Ishikawa (cell line): ENCODE data around the gene LSM5.

Experiments
- CEBPB ChIP-seq: IDR thresholded peaks from 2 replicates; pipeline ENCODE4 v1.6.1; 2012
- CREB1 ChIP-seq: IDR thresholded peaks from 2 replicates; pipeline ENCODE4 v1.6.1; 2012; ENCODE audit warnings: low read depth
- EGR1 ChIP-seq: IDR thresholded peaks from 2 replicates; pipeline ENCODE4 v1.6.1; 2012
- EP300 ChIP-seq: IDR thresholded peaks from 2 replicates; pipeline ENCODE4 v1.6.1; 2012; ENCODE audit warnings: borderline replicate concordance
- FOXM1 ChIP-seq: IDR thresholded peaks from 2 replicates; pipeline ENCODE4 v1.6.1; 2012; ENCODE audit warnings: low read depth, borderline replicate concordance
- NFIC ChIP-seq: IDR thresholded peaks from 2 replicates; pipeline ENCODE4 v1.6.1; 2012
- RAD21 ChIP-seq: IDR thresholded peaks from 2 replicates; pipeline ENCODE4 v1.6.1; 2012; ENCODE audit warnings: low read depth
- TAF1 ChIP-seq: IDR thresholded peaks from 2 replicates; pipeline ENCODE4 v1.6.1; 2012; ENCODE audit warnings: low read depth, mild to moderate bottlenecking
- TCF12 ChIP-seq: IDR thresholded peaks from 2 replicates; pipeline ENCODE4 v1.6.1; 2012; ENCODE audit warnings: low read depth
- TEAD4 ChIP-seq: IDR thresholded peaks from 2 replicates; pipeline ENCODE4 v1.6.1; 2012
- YY1 ChIP-seq: IDR thresholded peaks from 2 replicates; pipeline ENCODE4 v1.6.1; 2012; ENCODE audit warnings: low read depth
- ZBTB7A ChIP-seq: IDR thresholded peaks from 2 replicates; pipeline ENCODE4 v1.6.1; 2012; ENCODE audit warnings: low read depth
- TF ChIP-seq, protein P1 (sequence below): IDR thresholded peaks from 2 replicates; pipeline ENCODE4 v1.6.1; 2012
- TF ChIP-seq, protein P2 (sequence below): IDR thresholded peaks from 2 replicates; pipeline ENCODE4 v1.6.1; 2012
- TF ChIP-seq, protein P3 (sequence below): IDR thresholded peaks from 2 replicates; pipeline ENCODE4 v1.6.1; 2012; ENCODE audit warnings: low read depth, mild to moderate bottlenecking

The LSM5 gene

DNA sequence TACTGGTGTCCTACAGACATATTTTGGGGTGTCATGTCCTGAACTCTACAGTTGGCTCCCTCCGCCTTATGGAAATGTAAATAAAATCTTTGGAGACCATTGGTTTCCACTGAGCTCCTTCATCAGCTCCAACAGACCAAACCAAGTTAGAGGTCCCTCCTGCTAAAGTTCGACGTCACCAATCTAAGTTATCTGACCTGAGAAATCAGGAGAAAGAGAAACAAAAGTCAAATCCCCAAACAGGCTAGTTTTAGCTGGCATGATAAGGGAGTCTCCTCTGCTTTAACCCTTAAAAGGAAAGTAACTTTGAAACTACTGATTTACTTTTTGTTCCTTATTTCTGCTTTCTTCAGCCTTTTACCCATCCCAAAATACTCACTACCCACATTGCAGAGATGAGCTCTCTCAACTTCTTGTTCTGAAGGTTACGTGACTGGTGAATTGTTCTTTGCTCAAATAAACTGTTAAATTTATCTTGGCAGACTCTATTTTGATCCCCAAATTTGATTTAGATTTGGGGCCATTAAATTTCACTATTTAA, 45.1 kb upstream of the LSM5 start:
- TF ChIP-seq, protein P1, sequence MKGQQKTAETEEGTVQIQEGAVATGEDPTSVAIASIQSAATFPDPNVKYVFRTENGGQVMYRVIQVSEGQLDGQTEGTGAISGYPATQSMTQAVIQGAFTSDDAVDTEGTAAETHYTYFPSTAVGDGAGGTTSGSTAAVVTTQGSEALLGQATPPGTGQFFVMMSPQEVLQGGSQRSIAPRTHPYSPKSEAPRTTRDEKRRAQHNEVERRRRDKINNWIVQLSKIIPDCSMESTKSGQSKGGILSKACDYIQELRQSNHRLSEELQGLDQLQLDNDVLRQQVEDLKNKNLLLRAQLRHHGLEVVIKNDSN, result no peak
- TF ChIP-seq EP300 (no peak), TCF12 (no peak), RAD21 (no peak), EGR1 (no peak), FOXM1 (no peak), TEAD4 (no peak), NFIC (no peak), TAF1 (no peak), CREB1 (no peak), CEBPB (no peak), YY1 (no peak)
- TF ChIP-seq, protein P2, sequence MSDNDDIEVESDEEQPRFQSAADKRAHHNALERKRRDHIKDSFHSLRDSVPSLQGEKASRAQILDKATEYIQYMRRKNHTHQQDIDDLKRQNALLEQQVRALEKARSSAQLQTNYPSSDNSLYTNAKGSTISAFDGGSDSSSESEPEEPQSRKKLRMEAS, result no peak
- TF ChIP-seq, protein P3, sequence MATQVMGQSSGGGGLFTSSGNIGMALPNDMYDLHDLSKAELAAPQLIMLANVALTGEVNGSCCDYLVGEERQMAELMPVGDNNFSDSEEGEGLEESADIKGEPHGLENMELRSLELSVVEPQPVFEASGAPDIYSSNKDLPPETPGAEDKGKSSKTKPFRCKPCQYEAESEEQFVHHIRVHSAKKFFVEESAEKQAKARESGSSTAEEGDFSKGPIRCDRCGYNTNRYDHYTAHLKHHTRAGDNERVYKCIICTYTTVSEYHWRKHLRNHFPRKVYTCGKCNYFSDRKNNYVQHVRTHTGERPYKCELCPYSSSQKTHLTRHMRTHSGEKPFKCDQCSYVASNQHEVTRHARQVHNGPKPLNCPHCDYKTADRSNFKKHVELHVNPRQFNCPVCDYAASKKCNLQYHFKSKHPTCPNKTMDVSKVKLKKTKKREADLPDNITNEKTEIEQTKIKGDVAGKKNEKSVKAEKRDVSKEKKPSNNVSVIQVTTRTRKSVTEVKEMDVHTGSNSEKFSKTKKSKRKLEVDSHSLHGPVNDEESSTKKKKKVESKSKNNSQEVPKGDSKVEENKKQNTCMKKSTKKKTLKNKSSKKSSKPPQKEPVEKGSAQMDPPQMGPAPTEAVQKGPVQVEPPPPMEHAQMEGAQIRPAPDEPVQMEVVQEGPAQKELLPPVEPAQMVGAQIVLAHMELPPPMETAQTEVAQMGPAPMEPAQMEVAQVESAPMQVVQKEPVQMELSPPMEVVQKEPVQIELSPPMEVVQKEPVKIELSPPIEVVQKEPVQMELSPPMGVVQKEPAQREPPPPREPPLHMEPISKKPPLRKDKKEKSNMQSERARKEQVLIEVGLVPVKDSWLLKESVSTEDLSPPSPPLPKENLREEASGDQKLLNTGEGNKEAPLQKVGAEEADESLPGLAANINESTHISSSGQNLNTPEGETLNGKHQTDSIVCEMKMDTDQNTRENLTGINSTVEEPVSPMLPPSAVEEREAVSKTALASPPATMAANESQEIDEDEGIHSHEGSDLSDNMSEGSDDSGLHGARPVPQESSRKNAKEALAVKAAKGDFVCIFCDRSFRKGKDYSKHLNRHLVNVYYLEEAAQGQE, result no peak

DNA sequence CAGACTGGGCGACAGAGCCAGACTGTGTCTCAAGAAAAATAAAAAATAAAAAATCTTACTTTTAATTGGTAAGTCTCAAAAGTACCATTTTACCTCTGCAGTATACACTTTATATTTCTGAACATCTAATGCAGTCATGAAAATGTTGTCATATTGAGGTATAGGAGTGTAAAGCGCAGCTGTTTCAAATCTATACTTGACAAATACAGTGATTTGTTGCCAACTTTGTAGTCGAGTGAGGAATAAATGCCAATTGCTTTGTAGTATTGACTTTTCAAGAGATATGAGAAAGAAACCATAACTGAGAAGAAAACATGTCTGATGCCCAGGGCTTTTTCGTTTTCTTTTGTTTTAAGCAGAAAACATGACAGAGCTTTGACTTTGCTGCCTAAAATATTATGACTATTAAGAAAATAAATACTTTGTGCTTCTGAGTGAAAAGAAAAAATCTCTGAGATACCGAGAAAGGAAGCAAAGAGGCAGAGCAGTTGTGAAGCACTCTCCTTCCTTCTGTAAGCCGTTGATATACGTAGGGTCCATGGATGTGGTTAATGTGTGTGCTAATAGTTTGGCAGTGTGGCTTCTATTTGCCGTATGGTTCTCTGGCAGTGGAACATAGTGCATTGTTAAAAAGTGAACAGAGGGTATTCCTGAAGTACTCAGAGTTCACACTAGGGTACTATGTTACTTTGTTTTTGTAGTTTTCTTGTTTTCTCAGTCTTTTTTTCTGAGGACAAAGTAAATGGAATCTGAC, 43.3 kb upstream of the LSM5 start:
- TF ChIP-seq NFIC (no peak), FOXM1 (no peak), YY1 (no peak), TAF1 (no peak)
- TF ChIP-seq, protein P1, result no peak
- TF ChIP-seq, protein P3, result no peak
- TF ChIP-seq, protein P2, result no peak

DNA sequence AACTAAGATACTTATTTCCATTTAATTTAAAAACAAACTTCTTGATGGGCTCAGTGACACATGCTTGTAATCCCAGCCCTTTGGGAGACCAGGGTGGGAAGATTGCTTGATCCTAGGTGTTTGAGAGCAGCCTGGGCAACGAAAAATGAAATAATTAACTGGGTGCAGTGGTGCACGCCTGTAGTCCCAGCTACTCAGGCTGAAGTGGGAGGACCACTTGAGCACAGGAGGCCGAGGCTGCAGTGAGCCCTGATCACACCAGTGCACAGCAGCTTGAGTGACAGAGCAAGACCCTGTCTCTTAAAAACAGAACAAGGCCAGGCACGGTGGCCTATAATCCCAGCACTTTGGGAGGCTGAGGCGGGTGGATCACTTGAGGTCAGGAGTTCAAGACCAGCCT, 42.5 kb upstream of the LSM5 start:
- TF ChIP-seq FOXM1, result no peak

DNA sequence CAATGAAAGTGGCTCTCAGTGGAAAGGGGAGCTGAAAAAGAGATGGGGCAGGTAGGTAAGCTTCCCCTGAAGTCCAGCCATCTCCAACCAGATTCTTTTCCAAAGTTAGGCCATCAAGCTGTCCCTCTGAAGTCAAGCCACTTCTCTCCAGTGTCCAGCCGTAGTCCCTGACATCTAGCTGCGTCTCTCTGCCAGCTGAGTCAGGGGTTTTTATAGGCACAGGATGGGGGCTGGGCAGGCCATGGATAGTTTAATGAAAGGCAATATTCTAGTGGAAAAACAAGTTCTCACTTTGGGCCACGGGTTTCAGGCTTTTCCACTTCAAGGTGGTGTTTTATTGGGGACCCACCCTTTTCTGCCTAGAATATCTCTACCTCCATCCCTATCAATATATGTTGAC, 41.9 kb upstream of the LSM5 start:
- no peak for TF ChIP-seq FOXM1
- no peak for TF ChIP-seq EGR1

DNA sequence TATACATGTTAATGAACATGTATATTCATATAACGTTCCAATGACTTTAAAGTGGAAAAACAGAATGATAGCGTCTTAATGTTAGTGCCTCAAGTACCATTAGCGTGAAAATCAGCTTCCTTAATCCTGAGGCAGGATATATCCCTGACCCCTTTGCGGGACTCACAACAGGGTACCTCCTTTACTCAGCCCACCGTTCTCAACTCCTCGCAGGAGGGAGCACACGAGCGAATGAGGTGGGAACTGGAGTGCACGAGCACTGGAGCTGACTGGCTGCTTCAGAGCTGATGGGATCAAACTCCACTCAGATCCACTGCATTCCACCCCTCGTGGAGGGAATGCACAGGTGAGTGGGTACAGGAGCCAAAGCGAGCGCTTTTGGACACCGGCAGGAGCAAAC, 41.2 kb upstream of the LSM5 start:
- TF ChIP-seq TAF1, result no peak
- no peak for TF ChIP-seq YY1
- no peak for TF ChIP-seq RAD21
- no peak for TF ChIP-seq CEBPB
- no peak for TF ChIP-seq TEAD4
- no peak for TF ChIP-seq FOXM1
- TF ChIP-seq ZBTB7A, result no peak
- TF ChIP-seq, protein P3, result no peak
- TF ChIP-seq EP300, result no peak
- TF ChIP-seq TCF12, result no peak
- no peak for TF ChIP-seq NFIC
- TF ChIP-seq, protein P1, result no peak
- no peak for TF ChIP-seq EGR1
- TF ChIP-seq CREB1, result no peak
- TF ChIP-seq, protein P2, result no peak
